ENCODE measurements around the gene TRPC3. TPM values are rescaled to one million over a fixed set of nuclear protein-coding genes. Genes with fewer than 3 reads are reported as not detected.
"Not testable (repeated sequence)": the region's sequence is repeated elsewhere in the genome, so short reads cannot be mapped to it uniquely, and the experiment has no call there.

The TRPC3 gene
- total RNA-seq, 1 donor, result 1.3 TPM

- TF ChIP-seq CTCF (IDR thresholded peaks at IDR 0.05; ENCODE audit: insufficient read depth, low read depth, low read length), result no peak
- DNase-seq (ENCODE audit: low read depth), result no peak
- H3K4me3 ChIP-seq (ENCODE audit: low read depth, low read length), result no peak overlapping the region
These were observed 13.4 kb downstream of the TRPC3 start for GRCh38 chr4:121938282-121939092.

- no peak for DNase-seq (ENCODE audit: low read depth)
- no peak for TF ChIP-seq CTCF (IDR thresholded peaks at IDR 0.05; ENCODE audit: insufficient read depth, low read depth, low read length)
- no peak overlapping the region for H3K4me3 ChIP-seq (ENCODE audit: low read depth, low read length)
These were observed 15.8 kb downstream of the TRPC3 start for GRCh38 chr4:121936101-121936500.

- no peak for TF ChIP-seq CTCF (IDR thresholded peaks at IDR 0.05; ENCODE audit: insufficient read depth, low read depth, low read length)
These were observed 17.2 kb downstream of the TRPC3 start for GRCh38 chr4:121934635-121935034.

GRCh38 chr4:121932212-121932974 lies 19.5 kb downstream of the TRPC3 start:
- DNase-seq (ENCODE audit: low read depth), result no peak
- TF ChIP-seq CTCF (IDR thresholded peaks at IDR 0.05; ENCODE audit: insufficient read depth, low read depth, low read length), result no peak
- H3K4me3 ChIP-seq (ENCODE audit: low read depth, low read length), result no peak overlapping the region

More at GRCh38 chr4:121934635-121935034, 17.2 kb downstream of the TRPC3 start:
- DNase-seq (ENCODE audit: low read depth), result no peak
- no peak overlapping the region for H3K4me3 ChIP-seq (ENCODE audit: low read depth, low read length)

- no peak for TF ChIP-seq CTCF (IDR thresholded peaks at IDR 0.05; ENCODE audit: insufficient read depth, low read depth, low read length)
- no peak overlapping the region for H3K4me3 ChIP-seq (ENCODE audit: low read depth, low read length)
- no peak for DNase-seq (ENCODE audit: low read depth)
These were observed 21.6 kb downstream of the TRPC3 start for GRCh38 chr4:121930304-121930703.

- TF ChIP-seq CTCF (IDR thresholded peaks at IDR 0.05; ENCODE audit: insufficient read depth, low read depth, low read length), result no peak
- H3K4me3 ChIP-seq (ENCODE audit: low read depth, low read length), result no peak overlapping the region
- DNase-seq (ENCODE audit: low read depth), result peak; percentile 87
These were observed 23.9 kb downstream of the TRPC3 start for GRCh38 chr4:121927948-121928347.

GRCh38 chr4:121926490-121926889 lies 25.4 kb downstream of the TRPC3 start:
- not testable (repeated sequence) for H3K4me3 ChIP-seq (ENCODE audit: low read depth, low read length)
- peak; percentile 61 for DNase-seq (ENCODE audit: low read depth)

All from fibroblast of villous mesenchyme (primary cell).